B cell (primary cell): ENCODE results near the gene LUC7L. TPM values are rescaled to one million over a fixed set of nuclear protein-coding genes. Genes with fewer than 3 reads are reported as not detected.

Experiments used
- ATAC-seq: fragments of 200-7000 bp; cut with Tn5 transposase; one replicate; pipeline ENCODE4 v1.10.0; 2021; ENCODE audit warnings: low read depth, mild to moderate bottlenecking, moderate number of reproducible peaks, moderate library complexity
- CTCF ChIA-PET: fragments of 350-600 bp; sonication (Branson Sonifier 250); formaldehyde crosslinking; loops from one replicate; lab custom pipeline; 2021; ENCODE audit warnings: antibody characterized with exemption, inconsistent platforms; lab: Charles Lee
- POLR2A ChIA-PET: fragments of 350-600 bp; sonication (Branson Sonifier 250); formaldehyde crosslinking; loops from one replicate; lab custom pipeline; 2021; ENCODE audit warnings: antibody characterized with exemption; lab: Charles Lee
- DNase-seq: peaks from one replicate; pipeline ENCODE4 v3.0.0; 2013
- H2AFZ ChIP-seq: 2 replicates; pipeline ENCODE4 v1.6.1; 2012; ENCODE audit warnings: mild to moderate bottlenecking, low read depth, low read length; ENCODE audit not compliant: insufficient read depth, poor library complexity, severe bottlenecking
- H3K27ac ChIP-seq, 2 donors: 1 replicate in 1 of 2; 2 replicates in 1 of 2; pipeline ENCODE4 v1.5.1; 2012 to 2013; ENCODE audit warnings: low read length in 2 of 2, mild to moderate bottlenecking in 2 of 2, moderate library complexity in 1 of 2
- H3K27me3 ChIP-seq, 4 experiments: fragments of 200-600 bp in 1 of 4; sonication (generic) in 1 of 4; replicated peaks in 1 of 4; 1 replicate in 2 of 4; 2 replicates in 2 of 4; pipeline versions ENCODE4 v1.6.1 to v1.7.0; 2013 to 2016; ENCODE audit warnings: low read length in 3 of 4, mild to moderate bottlenecking in 2 of 4, mixed read lengths in 1 of 4, moderate library complexity in 1 of 4; ENCODE audit not compliant: insufficient read depth in 4 of 4, control insufficient read depth in 3 of 4; ENCODE audit errors: control extremely low read depth in 1 of 4
- H3K36me3 ChIP-seq, 2 experiments: replicated peaks in 1 of 2; 1 replicate in 1 of 2; 2 replicates in 1 of 2; pipeline versions ENCODE4 v1.6.1 to v1.7.1; 2013; ENCODE audit warnings: low read length in 1 of 2; ENCODE audit not compliant: insufficient read depth in 2 of 2, control insufficient read depth in 1 of 2; ENCODE audit errors: control extremely low read depth in 1 of 2, extremely low read depth in 1 of 2
- H3K4me1 ChIP-seq, 2 donors: fragments of 200-600 bp in 1 of 2; sonication (generic) in 1 of 2; 1 replicate in 1 of 2; 2 replicates in 1 of 2; pipeline versions ENCODE4 v1.5.1 to v1.6.1; 2013 to 2017; ENCODE audit warnings: low read length in 2 of 2; ENCODE audit not compliant: control insufficient read depth in 2 of 2, insufficient read depth in 2 of 2
- H3K4me2 ChIP-seq: replicated peaks from 2 replicates; pipeline ENCODE3; 2012; ENCODE audit warnings: mild to moderate bottlenecking, low read depth, low read length; ENCODE audit not compliant: poor library complexity, severe bottlenecking
- H3K4me3 ChIP-seq, 5 experiments: fragments of 200-600 bp in 1 of 5; sonication (generic) in 1 of 5; 1 replicate in 3 of 5; 2 replicates in 2 of 5; pipeline versions ENCODE4 v1.5.1 to v1.7.0; 2011 to 2016; ENCODE audit warnings: low read length in 4 of 5, mild to moderate bottlenecking in 4 of 5, low read depth in 2 of 5, control low read depth in 1 of 5, moderate library complexity in 1 of 5; ENCODE audit not compliant: insufficient read depth in 1 of 5; ENCODE audit errors: control extremely low read depth in 1 of 5, extremely low read depth in 1 of 5
- H3K79me2 ChIP-seq: fragments of 200-600 bp; sonication (generic); one replicate; pipeline ENCODE4 v1.6.0; 2016; ENCODE audit warnings: low read length; ENCODE audit not compliant: control insufficient read depth, insufficient read depth
- H3K9ac ChIP-seq: fragments of 200-600 bp; sonication (generic); 2 replicates; pipeline ENCODE4 v1.6.1; 2017; ENCODE audit warnings: mild to moderate bottlenecking, low read length, moderate library complexity
- H3K9me3 ChIP-seq, 3 donors: one replicate each; pipeline versions ENCODE4 v1.6.1 to v1.7.1; 2013; ENCODE audit warnings: low read length in 2 of 3; ENCODE audit not compliant: control insufficient read depth in 2 of 3, insufficient read depth in 1 of 3; ENCODE audit errors: control extremely low read depth in 1 of 3
- H4K20me1 ChIP-seq: 2 replicates; pipeline ENCODE4 v1.6.0; 2012; ENCODE audit warnings: mild to moderate bottlenecking, low read length; ENCODE audit not compliant: insufficient read depth, control insufficient read depth, poor library complexity, severe bottlenecking
- H3K27ac Mint-ChIP-seq: one replicate; pipeline ENCODE4 v1.8.0; 2021; ENCODE audit warnings: mixed read lengths
- H3K27me3 Mint-ChIP-seq: one replicate; pipeline ENCODE4 v1.8.0; 2021; ENCODE audit warnings: mixed read lengths
- H3K4me1 Mint-ChIP-seq: one replicate; pipeline ENCODE4 v1.8.0; 2021; ENCODE audit warnings: mixed read lengths
- H3K4me3 Mint-ChIP-seq: one replicate; pipeline ENCODE4 v1.8.0; 2021; ENCODE audit warnings: mixed read lengths
- H3K9me3 Mint-ChIP-seq: one replicate; pipeline ENCODE4 v1.8.0; 2022; ENCODE audit warnings: mixed read lengths; ENCODE audit not compliant: insufficient read depth
- CTCF ChIP-seq: fragments of 200-600 bp; IDR thresholded peaks from one replicate; pipeline ENCODE4 v1.8.0; 2022; ENCODE audit warnings: antibody characterized with exemption, mild to moderate bottlenecking
- EZH2 ChIP-seq: IDR thresholded peaks from 2 replicates; pipeline ENCODE4 v1.6.1; 2012; ENCODE audit warnings: borderline replicate concordance, low read depth, mild to moderate bottlenecking, moderate library complexity, low read length; ENCODE audit not compliant: insufficient read depth, poor library complexity, severe bottlenecking
- WGBS: methylation state at CpG from one replicate; pipeline ENCODE4 v1.1.5; 2013; ENCODE audit warnings: missing lambda C conversion rate; ENCODE audit not compliant: insufficient coverage; 5-methylcytosine and 5-hydroxymethylcytosine counted together
- intact Hi-C: fragments of 100-400 bp; cut with micrococcal nuclease; formaldehyde crosslinking; loops from one replicate; pipeline ENCODE4 v1.10.0; 2022
- polyA plus RNA-seq: library from polyadenylated mRNA; depleted of rRNA; stranded (reverse); fragments of >200 nt; gene quantifications from 2 replicates; pipeline ENCODE4 v1.2.3, GENCODE V29; 2012
- total RNA-seq, 2 donors: library from RNA; stranded (reverse); fragments of 120-200 nt in 1 of 2; gene quantifications; 1 replicate in 1 of 2; 2 replicates in 1 of 2; pipeline versions ENCODE4 v1.2.3 to v1.2.4, GENCODE V29; 2013 to 2022

Gene LUC7L
- total and polyA plus RNA-seq, 2 donors (not counting 1 experiment from before 2014, with no cell fraction given) = 148 to 181 TPM

DNA sequence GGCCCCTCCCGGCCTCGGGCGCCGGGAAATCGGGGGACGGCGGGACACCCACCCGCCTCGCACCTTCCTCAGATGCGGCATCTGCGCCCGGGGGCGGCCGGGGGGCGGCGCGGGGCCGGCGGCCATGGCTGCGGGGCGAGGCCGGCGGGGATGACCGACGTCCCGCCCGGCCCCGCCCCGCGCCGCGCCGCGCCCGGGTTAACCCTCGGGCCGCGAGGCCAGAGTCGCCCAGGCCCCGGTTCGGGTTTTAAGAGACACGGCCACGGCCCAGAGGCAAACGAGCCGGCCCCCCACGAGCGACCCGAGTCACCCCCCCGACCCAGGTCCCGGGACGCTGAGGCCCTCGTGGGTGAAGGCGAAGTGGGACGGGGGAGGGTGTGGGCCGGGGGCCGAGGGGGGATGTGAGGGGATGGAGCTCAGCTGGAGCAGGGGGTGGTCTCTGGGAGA, 46.6 kb upstream of the LUC7L start, which contains the start of gene RGS11:
Gene RGS11, minus strand, starts transcription at position 159 of the 447 bp plus-strand sequence. Its CDS starts 33 bp downstream, at position 126.
- Mint-ChIP-seq H3K27me3 (peaks cover 25% of the 10 kb centered on the region), H3K27ac (no peak within 1 kb of the TSS), H3K9me3 (no peaks in the 10 kb centered on the region), H3K4me1 (peaks cover 7% of the 10 kb centered on the region), H3K4me3 (peak within 1 kb of the TSS; percentile 68)
- WGBS = 5% methylated on average over 54 of the region's 56 CpGs
- Histone ChIP-seq H3K4me1 (peaks cover 0 to 9% of the 10 kb centered on the region in 2 donors), H3K4me3 (peak within 1 kb of the TSS in 2 of 5 experiments; percentile 15 to 29), H3K27ac (no peak within 1 kb of the TSS), H3K4me2 (peak within 1 kb of the TSS; percentile 62), H3K79me2 (no peaks in the 10 kb centered on the region), H3K9me3 (no peaks in the 10 kb centered on the region), H3K9ac (peak within 1 kb of the TSS; percentile 26), H3K27me3 (peaks cover 0 to 31% (median 6%) of the 10 kb centered on the region in 4 experiments), H3K36me3 (no peaks in the 10 kb centered on the region), H2AFZ (peak within 1 kb of the TSS; percentile 54), H4K20me1 (no peaks in the 10 kb centered on the region)
- DNase-seq (no peak), ATAC-seq (no peak)
- CTCF ChIA-PET = no interaction called here
- intact Hi-C loops = no loop called here
- TF ChIP-seq CTCF (no peak), EZH2 (no peak)
- POLR2A ChIA-PET = no interaction called here

- Histone ChIP-seq H3K79me2 (no peaks in the 10 kb centered on the region), H2AFZ (peak overlapping the region; percentile 54), H4K20me1 (no peaks in the 10 kb centered on the region), H3K4me2 (peak overlapping the region; percentile 62), H3K9ac (peak overlapping the region; percentile 26), H3K27ac (no peak overlapping the region), H3K4me3 (peak overlapping the region in 2 of 5 experiments; percentile 15 to 29), H3K27me3 (peaks cover 0 to 29% (median 6%) of the 10 kb centered on the region in 4 experiments), H3K36me3 (no peaks in the 10 kb centered on the region), H3K9me3 (no peaks in the 10 kb centered on the region), H3K4me1 (peaks cover 0 to 7% of the 10 kb centered on the region in 2 donors)
- Mint-ChIP-seq H3K4me3 (peak overlapping the region; percentile 61), H3K27ac (no peak overlapping the region), H3K9me3 (no peaks in the 10 kb centered on the region), H3K4me1 (peaks cover 7% of the 10 kb centered on the region), H3K27me3 (peaks cover 25% of the 10 kb centered on the region)
- CTCF ChIA-PET = no interaction called here
- TF ChIP-seq CTCF (no peak), EZH2 (no peak)
- intact Hi-C loops = no loop called here
- DNase-seq = peak; percentile 34
- WGBS = 4% methylated on average over 58 of the region's 58 CpGs
- POLR2A ChIA-PET = no interaction called here
- ATAC-seq = peak; percentile 14
Measured at GRCh38 chr16:275041-275641, 45.9 kb upstream of the LUC7L start.
